DMS53 treated with DMSO at 0.1 percent for 48 hours (cell line): Measurements from ENCODE around the gene GRIFIN.
"Not testable (repeated sequence)": the region's sequence is repeated elsewhere in the genome, so short reads cannot be mapped to it uniquely, and the experiment has no call there.

Experiments
- DNase-seq: peaks from one replicate; lab custom pipeline; 2025; ENCODE audit not compliant: unreplicated experiment; lab: John Stamatoyannopoulos, UW

Gene GRIFIN

DNA sequence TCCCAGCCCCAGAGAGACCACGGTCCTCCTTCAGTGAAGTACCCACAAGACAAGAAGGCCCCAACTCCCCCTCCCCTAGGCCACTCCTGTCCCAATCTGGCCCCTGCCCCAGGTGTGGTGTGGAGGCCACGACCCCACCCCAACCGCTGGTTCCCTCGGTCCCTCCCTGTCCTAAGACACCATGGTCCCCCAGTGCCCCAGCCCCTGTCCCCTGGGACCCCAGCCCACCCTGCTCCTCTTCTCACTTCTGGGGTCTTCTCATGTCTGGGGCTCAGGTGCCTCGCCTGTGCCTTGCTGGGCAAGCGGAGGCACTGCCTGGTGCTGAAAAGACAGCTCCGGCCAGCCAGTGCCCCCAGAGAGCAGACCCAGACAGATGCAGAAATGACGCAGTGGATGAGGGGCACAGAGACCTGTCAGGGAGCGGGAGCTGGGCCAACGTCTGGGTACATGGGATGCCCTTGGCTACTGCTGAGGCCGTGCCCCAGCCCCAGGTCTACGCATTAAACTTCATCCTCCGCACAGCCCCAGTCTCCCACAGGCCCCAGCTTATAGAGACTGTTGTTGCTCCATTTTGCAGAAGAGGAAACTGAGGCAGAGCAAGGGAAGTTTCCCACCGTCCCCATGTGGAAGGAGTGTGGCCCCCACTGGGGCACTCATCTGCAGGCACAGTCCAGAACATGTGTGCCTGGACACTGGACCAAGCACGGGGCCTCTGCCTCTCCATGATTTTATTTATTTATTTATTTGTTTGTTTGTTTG, 14.8 kb downstream of the GRIFIN start:
- DNase-seq = no peak

DNA sequence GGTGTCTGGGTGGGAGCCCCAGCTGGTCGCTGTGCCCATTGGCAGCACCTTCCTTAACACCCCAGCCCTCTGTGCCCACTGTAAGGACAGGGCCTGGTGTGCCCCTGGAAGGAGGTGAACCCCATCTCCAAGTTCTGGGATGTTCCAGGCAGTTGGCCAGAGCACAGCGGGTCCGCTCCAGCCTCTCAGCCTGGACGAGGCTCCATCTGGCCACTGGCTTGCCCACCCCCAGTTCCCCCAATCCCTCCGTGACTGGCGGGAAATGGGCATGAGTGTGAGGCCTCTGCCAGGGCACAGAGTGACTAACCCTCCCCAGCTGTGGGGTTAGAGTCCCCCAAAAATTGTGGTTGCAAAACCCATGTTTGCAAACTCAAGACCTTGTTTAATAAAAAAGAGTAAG, 15.6 kb downstream of the GRIFIN start:
- no peak for DNase-seq

DNA sequence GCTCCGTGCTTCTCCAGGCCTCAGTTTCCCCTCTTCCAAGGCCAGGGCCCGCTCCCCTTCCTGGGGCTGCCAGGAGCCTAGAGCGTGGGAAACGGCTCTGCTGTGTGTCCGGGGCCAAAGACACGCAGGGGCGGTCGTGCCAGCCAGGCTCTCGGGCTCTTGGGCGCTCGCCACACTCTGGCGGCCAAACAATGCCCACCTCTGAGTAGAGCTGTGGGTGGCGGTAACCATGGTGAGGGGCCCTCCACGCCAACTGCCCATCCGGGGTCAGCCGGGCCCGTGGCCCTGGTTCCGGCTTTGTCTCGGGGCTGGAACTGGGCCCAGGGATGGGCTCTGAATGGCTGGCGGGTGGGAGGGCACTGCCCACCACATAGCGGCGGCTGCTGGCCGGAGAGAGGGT, 16.0 kb downstream of the GRIFIN start:
- DNase-seq = no peak

DNA sequence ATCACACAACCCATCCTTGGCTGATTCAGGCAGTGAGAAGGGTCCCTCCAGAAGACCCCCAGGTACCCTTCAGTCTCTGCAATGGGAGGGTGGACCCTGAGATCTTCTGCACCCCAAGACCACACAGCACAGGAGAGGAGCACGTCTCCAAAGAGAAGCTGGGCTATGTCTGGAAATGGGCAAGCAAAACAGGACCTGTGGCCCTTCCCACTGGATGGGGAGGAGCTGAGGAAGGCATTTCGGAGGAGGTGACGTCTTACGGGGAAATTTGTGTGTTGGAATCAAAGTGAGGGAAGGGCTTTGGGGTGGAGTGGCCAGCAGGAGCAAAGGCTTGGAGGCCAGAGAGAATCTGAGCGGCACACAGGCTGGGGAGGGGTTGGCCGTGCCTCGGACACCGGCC, 16.5 kb downstream of the GRIFIN start:
- DNase-seq = no peak

DNA sequence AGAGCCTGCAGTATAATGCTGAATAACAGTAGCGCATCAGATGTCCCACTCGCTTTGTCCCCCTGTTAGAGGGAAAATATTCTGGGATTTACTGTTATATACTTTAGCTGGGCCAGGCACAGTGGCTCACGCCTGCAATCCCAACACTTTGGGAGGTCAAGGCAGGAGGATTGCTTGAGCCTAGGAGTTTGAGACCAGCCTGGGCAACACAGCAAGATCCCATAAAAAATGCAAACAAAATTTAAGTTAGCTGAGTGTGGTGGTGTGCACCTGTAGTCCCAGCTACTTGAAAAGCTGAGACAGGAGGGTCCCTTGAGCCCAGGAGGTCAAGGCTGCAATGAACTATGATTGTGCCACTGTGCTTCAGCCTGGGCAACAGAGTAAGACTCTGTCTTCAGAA, 22.3 kb downstream of the GRIFIN start:
- DNase-seq = not testable (repeated sequence)

DNA sequence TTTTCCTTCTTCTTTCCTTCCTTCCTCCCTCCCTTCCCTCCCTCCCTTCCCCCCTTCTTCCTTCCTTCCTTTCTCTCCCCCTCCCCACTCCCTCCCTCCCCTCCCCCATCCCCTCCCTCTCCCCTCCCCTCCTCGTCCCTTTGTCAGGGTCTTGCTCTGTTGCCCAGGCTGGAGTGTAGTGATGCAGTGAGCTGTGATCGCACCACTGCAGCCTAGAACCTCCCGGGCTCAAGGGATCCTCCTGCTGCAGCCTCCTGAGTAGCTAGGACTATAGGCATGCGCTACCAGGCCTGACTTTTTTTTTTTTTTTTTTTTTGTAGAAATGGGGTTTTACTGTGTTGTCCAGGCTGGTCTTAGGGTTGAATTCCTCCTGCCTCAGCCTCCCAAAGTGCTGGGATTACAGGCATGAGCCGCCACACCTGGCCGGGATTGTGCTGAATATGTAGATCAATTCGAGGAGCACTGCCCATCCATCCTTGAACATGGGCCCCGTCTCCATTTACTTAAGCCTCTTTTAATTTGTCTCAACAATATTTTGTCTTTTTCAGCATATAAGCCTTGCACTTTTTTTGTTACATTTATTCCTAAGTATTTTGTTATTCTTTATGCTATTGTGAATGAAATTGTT, 23.4 kb downstream of the GRIFIN start:
- no peak for DNase-seq

DNA sequence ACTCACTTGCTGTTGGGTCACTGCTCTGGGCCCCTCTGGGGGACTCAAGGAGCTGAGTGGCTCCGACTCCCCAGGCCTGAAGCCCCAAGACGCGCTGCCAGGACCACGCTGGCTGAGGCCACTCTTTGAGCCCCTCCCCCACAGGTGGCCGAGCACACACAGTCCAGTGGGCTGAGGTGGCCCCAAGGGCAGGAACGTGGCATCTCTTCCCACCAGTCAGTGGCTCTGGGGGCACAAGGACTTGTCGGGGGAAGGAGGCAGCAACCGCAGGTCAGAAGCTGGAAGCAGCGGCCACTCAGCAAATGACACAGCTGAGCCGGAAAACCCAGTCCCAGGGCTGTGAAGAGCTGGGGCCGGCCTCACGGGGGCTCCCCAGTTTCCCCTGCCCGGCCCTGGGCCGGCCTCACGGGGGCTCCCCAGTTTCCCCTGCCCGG, 24.1 kb downstream of the GRIFIN start:
- peak; percentile 5 for DNase-seq

DNA sequence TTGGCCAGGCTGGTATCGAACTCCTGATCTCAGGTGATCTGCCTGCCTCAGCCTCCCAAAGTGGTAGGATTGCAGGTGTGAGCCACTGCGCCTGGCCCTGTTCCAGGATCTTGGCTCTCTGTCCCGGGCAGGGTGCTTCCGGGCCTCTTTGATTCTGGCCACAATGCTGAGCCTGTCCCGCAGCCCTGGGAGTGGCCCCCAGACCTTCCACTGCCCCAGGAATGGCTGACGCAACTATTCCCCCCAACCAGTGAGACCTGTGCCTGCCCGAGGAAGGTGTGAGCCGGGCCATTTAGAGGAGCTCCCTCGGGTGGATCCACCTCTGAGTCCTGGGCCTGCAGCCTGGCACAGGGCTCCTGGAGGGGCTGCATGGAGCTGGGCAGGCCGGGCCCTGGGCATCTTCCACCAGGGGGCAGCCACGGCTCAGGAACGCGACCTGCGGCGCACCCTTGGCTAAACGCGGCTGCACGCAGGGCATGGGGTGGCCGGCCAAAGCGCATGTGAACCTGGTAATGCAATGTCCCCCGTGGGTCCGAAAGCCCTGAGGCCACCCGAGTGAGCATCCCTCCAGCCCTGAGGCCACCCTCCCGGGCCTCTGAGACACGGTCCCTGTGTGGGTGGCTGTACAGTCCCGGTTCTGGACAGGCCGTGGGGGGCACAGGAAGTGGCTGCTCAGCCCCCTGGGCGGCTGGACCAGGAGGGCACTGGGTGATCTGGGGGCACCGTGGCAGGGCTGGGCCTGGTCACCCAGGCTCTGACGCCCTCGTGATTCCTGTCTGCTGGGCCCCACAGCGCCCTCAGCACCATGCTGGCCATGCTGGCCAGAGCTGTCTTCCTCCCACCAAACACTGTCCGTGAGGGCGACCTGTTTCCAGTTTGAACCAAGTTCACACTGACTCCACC, 24.8 kb downstream of the GRIFIN start:
- peak; percentile 82 for DNase-seq

DNA sequence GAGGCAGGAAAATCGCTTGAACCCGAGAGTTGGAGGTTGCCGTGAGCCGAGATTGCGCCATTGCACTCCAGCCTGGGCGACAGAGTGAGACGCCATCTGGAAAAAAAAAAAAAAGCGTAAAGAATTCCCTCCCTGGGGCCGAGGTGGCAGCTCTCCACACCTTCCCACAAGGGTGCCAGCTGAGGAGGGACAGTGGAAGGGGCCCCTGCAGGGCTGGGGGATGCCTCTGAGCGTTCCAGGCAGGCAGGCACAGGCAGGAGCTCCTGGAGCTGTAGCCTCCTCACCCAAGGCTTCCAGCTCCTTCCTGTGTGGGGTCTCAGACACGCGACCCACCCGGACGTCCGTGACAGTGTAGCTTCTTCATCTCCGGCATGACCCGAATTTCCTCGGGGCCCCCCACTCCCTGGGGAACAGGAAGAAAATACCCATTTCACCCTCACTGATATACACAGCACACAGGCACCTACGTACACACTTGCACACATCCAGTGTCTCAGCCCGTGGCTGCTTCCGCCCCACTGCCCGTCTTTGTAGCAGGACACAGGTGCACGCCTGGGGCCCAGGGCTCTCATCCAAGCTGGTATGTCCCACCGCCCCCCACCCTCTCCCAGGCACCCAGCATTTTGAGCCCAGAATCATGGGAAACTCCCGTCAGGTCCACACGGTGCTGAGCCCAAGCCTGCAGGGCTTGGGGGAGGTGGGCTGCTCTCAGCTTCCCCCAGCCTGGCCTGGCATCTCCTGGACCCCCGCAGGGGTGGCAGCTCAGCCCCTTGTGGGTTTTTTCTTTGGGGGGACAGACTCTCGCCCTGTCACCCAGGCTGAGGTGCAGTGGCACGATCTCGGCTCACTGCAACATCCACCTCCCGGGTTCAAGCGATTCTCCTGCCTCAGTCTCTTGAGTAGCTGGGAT, 25.7 kb downstream of the GRIFIN start:
- no peak for DNase-seq

DNA sequence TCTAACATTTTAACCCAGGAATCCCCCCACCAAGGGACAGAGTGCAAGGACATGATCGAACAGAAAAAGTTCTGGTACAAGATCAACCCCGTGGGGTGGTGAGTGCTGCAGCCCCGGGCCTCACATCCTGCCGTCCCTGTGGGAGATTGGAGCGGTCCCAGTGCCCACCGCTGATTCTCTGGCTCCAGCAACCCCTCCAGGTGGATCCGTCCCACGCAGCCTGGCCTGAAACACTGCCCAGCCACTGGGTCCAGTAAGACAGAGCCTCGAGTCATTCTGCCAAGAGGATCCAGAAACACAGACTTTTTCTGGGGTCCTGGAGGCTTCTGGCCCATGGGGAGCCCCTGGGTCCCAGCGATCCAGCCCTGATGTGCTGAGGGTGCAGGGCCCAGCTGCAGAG, 29.5 kb downstream of the GRIFIN start:
- DNase-seq = no peak

DNA sequence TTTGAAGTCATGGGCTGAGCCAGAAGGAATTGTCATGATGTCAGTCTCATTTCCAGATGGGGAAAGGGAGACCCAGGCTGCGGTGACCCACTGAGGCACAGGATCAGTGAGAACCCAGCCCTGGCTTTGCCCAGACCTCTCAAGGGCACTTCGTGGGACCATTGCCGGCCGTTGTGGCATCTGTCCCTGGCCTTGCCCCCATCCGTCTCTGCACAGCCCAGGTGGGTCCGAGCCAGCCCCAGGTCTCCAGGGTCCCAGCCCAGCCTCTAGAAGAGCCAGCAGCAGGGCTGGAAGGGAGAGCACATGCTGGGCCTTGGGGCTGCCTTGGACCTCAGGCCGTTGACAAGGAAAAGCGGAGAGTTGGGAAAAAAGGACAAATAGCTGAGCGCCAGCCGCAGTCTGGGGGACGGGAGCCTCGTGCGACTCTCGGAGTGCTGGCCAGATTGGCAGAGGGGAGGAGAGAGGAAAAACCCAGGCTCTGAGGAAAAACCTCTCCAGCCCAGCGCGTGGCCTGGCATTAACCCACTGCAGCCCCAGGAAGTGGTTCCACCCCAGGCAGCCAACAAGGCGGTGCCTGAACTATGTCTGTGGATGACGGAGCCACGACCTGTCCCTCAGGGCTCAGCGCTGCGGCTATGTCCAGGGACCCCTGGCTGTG, 30.2 kb downstream of the GRIFIN start:
- no peak for DNase-seq

DNA sequence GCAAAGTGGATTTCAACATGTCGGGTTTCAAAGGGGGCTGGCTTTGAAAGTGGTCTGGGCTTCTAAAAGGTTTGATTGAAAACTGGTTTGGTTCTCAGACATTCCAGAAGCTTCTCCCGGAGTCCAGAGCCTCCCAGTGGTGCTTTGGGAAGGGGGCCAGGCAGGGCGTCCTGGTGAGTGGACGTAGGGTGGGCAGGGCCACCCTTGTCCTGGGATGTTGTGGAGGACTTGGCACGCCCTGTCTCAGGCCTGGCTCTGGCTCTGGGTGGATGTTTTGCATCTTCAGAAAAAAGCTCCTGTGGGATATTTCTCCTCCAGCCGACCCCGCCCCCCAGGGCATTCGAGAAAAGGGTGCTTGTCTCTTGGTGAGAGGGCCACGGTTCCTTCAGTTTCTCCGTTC, 31.2 kb downstream of the GRIFIN start:
- no peak for DNase-seq

DNA sequence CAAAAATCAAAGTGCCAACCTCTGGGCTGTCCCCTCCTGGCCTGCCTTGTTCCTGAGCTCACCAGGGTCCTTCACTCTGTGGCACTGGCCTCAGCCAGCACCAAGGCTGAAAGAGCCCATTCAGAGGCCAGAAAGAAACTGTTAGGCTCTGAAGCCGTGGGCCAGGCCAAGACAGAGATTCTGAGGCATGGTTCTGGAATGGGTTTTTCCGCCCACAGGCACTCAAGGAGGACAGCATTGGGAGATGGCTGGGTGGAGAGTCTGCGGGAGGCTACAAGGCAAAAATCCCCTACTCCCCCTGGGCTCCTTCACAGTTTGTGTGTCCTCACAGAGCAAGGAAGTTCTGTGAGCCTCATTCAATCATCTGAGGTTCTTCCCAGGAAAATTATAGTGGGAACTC, 31.7 kb downstream of the GRIFIN start:
- DNase-seq = no peak

DNA sequence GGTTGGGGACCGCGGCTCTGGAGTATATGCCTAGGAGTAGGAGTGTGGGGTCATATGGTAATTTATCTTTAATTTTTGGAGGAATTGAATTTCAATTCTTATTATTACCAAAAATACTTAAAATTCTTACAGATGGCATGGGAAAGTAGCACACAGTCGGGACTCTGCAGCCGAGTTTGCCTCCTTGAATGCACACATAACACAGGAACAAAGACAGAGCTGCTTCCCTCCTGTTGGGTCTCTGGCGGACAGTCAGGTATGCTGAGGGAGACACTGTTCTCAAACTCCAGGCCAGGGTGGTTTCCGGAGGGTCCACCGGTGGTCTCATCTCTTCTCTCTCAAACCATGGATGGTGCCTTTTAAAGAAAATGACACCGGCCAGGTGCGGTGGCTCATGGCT, 32.7 kb downstream of the GRIFIN start:
- DNase-seq = no peak

DNA sequence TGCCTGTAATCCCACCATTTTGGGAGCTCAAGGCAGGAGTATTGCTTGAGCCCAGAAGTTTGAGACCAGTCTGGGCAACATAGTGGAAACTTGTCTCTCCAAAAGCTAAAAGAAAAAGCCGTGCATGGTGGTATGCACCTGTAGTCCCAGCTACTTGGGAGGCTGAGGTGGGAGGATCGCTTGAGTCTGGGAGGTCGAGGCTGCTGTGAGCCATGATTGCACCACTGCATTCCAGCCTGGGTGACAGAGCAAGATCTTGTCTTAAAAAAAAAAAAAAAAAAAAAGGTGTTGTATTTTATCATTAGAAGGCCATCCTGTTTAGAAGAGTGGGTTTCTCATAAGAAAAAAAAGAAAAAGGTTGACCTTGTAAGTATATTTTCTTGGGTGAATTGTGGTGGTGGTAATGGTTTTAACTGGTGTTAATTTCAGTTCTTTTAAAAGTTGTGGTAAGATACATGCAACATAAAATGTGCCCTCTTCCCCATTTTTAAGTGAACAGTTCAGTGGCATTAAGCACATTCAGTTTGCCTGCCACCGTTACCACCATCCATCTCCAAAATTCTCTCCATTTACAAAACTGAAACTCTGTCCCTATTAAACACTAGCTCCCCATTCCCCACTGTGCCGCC, 34.7 kb downstream of the GRIFIN start:
- DNase-seq = no peak

DNA sequence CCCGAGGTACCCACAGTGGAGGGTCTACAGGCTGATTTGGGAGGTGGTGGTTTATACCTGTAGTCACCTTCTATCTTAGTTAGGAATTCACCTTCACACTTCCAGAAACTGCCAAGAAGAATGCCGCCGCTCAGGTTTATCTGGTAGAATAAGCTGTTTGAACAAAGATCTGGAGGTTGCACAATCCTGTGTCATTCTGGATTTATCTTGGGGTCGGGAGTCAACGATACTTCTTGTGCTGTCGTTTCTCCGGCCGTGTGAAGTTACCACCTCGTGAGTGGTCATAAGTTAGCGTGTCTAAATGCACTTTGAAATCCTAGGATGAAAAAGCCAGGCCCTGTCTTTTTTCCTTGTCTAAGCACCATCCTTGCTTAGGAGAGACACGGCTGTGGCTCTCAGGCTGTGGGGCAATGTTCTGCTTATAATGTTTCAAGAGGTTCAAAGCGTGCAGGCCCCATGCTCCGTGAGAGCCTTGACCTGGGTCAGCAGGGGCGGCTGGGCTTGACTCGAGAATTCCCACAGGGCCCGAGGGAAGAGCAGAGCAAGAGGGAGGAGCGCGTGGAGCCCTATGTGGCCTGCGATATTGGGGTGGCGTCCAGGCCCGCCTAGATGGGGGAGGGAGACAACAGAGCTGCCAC, 35.5 kb downstream of the GRIFIN start:
- no peak for DNase-seq

DNA sequence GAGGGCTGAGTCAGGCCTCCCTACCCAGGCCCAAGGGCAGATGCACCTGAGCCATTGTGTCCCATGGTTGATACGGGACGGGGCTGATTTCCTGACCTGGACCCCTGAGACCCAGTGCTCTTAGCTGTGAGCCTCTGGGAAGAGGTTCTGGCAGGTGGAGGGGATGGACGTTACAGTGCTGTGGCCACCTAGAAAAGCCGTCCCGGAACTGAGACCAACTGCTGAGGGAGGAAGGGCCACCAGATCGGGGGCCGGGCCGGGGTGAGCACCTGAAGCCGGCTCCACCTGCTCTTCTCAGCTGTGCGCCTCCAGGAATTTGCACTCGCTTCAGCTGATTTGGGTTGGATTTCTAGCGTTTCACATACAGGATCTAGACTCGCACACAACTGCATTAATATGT, 37.4 kb downstream of the GRIFIN start:
- no peak for DNase-seq

DNA sequence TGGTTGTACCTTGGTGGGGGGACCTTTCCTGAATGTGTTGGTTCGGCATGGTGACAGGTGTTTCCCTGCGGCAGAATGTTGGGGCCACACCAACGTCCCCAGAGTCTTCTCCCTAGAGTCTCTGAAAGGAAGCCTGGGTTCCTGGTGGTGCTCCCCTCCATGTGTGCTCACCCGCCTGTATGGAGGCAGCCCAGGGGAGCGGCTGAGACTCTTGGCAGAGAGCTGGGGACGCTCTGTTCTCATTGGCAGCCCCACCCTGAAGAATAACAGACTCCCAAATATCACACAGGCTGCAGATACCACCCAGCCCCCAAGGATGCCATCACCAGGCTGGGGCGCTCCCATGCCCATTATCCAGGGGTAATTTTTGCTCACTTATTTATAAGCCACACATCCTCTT, 38.0 kb downstream of the GRIFIN start:
- DNase-seq = no peak

DNA sequence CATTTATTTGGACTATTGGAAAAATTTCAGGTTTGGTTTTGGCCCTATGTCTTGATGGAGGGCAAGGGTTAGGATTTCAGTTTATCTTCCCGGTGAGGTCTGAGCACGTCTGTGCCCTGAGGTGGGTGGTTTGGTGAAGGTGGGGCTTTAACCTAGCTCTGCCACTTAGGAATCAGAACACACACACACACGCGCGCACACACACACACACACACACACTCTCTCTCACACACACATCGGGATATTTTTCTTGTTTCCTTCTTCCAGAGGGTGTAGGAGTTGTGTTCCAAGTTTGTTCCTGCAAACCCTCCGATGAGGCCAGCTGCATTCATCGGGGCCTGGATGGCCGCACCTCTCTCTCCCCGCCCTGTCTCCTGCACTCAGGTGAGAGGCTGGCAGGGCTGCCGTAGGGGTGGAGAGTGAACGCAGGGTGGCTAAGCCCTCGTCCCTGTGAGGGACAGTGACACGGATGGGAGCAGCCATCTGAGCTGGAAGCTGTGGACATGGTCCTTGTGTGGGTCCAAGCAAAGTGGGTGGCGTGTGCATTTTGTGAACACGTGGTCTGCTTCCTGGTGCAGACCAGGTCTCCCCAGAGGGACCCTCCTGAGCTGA, 38.6 kb downstream of the GRIFIN start:
- no peak for DNase-seq
